Endometrium (tissue), 2 donors: Measurements from ENCODE around the gene HSD17B3.
"Not testable (repeated sequence)": the region's sequence is repeated elsewhere in the genome, so short reads cannot be mapped to it uniquely, and the experiment has no call there.

Experiments used
- FAIRE-seq: peaks from 2 replicates; lab custom pipeline; 2012; peaks lifted over from hg19 to GRCh38; lab: Jason Lieb, UNC
- donor health status: control.
- donor health status: control.

The HSD17B3 gene

DNA sequence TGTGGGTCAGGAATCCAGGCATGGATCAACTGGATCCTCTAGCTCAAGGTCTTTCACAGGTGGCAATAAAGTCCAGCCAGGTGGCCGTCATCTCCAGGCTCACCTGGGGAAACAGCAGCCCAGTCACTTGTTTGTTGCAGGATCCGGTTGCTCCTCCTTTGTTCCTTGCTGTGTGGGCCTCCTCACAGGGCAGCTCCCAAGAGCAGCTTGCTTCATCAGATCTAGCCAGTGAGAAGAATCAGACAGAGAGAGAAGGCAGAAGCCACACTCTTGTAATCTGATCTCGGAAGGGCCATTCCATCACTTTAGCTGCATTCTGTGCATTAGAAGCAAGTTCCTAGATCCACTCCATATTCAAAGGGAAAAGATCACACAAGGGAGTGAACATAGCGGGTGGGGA, 3.2 kb upstream of the HSD17B3 start:
- no peak for FAIRE-seq

GRCh38 chr9:96304230-96304629, 2.3 kb upstream of the HSD17B3 start:
- FAIRE-seq: no peak

DNA sequence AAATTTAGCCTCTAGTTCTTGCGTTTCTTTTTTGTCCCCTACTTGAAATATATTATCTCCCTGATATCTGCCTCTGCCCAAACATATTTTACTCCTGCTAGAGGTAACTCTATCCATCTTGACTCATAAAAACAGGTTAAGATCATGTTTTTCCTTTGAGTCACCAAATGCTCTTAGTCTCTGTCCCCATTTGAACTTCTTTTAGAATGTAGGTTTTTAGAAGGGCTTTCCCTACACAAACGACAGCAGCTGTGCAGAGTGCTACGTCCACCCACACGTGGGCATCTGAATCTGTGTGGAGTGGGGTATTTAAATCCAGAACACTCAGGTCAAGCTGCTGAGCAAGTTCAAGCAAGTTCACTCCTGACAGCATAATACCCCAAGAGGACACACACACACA, 2.2 kb downstream of the HSD17B3 start:
- FAIRE-seq: no peak

DNA sequence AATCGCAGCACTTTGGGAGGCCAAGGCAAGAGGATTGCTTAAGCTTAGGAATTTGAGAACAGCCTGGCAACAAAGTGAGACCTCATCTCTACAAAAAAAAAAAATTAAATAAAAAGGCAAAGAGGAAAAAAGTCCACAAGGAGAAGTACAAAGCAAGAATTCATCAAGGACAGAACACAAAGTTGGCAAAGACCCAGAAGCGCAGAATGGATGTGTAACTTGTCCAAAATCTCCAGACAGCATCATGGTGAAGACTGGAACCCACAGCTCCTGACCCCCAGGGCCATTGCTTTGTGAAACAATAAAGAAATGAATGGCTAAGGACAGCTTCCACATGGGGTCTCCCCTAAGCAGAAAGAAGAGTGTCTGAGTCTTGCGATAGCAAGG, 7.8 kb downstream of the HSD17B3 start:
- no peak for FAIRE-seq

DNA sequence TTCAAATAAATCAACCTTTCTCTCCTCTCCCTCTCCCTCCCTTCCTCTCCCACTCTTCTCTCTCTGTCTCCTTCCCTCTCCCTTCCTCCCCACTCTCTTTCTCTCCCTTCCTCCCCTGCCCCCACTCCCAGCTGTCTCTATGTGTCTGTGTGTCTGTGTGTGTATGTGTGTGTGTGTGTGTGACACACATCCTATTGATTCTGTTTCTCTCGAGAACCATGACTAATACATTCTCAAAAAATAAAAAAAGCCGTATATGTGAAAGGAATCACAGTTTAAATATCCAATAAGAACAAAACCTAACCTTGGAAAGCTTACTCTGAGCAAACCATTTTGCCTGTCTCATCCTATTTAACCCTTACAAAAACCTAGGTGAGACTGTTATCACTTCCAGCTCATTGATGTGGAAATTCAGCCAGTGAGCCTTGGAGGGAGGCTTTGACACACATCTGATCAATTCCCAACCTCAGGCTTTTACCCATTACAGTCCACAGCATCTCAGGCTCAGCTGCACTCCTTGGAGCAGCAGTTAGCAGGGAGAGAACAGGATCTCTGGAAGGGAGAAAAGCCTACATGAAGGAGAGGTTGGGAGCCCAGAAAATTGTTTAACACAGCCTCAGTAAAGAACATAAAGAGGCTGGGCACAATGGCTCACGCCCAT, 8.3 kb downstream of the HSD17B3 start:
- no peak for FAIRE-seq

- FAIRE-seq: no peak
Observed at GRCh38 chr9:96289392-96289791, 12.6 kb downstream of the HSD17B3 start.

GRCh38 chr9:96281641-96282040, 20.3 kb downstream of the HSD17B3 start:
- no peak for FAIRE-seq

DNA sequence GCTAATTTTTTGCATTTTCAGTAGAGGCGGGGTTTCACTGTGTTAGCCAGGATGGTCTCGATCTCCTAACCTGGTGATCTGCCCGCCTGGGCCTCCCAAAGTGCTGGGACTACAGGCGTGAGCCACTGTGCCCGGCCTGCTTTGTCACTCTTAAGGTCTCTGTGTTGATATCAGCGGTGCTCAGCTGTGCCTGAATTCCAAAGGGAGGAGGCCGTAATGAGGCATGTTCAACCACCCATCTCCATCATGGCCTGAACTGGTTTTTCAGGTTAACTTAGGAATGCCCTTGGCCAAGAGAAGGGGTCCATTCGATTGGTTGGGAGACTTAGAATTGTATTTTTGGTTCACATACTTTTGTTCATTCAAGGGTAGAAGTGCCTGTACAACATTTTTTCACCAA, 22.0 kb downstream of the HSD17B3 start:
- FAIRE-seq: no peak

GRCh38 chr9:96274939-96275338, 27.0 kb downstream of the HSD17B3 start:
- no peak for FAIRE-seq

GRCh38 chr9:96270236-96270744, 31.7 kb downstream of the HSD17B3 start:
- peak; percentile 94 for FAIRE-seq

GRCh38 chr9:96258967-96259366, 43.0 kb downstream of the HSD17B3 start:
- no peak for FAIRE-seq

DNA sequence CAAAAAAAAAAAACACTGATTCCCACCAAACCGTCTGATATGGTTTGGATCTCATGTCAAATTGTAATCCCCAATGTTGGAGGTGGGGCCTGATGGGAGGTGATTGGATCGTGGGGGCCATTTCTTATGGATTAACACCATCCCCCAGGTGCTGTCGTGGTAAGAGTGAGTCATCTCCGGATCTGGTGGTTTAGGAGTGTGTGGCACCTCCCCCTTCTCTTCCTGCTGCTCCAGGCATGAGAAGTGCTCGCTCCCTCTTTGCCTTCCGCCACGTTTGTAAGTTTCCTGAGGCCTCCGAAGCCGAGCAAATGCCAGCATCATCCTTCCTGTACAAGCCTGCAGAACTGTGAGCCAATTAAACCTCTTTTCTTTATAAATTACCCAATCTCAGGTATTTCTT, 45.2 kb downstream of the HSD17B3 start:
- FAIRE-seq: no peak

DNA sequence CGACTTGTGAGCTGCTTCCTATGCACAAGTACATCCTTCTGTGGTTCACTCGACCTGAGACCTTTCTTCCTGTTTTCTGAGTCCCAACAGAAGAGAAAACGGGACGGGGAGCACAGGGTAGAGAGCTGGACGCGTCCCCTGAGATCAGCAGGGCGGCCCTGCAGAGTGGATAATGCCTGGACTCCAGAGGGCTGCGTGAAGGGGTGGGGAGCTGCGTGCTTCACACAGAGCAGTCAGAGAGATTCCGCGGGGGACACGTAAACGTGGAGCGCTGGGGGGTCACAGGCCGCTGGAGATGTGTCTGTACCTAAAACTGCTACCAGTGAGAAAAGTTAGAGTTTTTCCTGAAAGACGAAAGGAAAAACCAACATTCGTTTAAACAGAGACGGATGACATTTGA, 46.3 kb downstream of the HSD17B3 start:
- FAIRE-seq: no peak

DNA sequence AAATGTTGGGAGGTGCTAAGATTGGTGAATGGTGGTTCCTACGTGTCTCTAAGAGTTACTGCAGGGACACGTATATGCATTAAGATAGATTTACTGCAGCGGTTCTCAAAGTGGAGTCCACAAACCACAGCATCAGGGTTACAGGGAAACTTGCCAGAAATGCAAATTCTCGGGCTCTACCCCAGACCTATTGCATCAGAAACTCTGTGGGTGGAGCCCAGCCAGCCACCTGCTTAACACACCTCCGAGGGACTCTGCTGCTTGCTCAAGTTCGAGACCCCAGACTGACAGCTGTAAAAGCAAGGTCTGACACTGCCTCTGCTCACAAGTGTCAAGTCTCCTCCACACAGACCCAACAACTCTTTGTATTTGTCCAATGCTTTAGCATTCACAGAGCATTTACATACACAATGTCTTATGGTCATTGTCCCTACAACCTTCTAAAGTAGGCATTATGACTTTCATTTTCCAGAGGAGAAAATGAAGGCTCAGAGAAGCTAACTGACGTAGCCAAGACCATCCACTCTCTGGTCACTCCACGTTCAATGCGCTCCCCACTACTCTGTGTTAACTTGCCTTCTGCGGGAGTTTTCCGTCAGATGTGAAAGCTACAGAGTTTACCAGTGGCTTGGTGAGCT, 48.8 kb downstream of the HSD17B3 start:
- no peak for FAIRE-seq

DNA sequence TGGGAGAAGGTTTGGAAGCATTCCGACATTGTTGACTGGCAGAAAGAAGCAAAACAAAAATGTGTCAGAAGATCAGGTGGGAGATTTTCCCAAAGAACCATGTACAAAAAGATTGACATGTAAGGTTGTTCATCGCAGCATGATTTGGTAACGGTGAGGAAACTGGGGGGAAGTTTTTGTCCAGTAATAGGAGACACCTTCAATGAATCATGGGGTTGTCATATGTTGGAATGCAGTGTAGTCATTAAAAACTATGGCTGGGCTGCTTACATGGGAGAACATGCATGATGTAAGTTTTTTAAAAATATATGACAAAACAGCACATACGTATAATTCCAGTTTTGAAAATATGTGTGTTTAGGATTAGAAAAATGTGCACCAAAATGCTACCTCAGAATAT, 50.5 kb downstream of the HSD17B3 start:
- FAIRE-seq: no peak

DNA sequence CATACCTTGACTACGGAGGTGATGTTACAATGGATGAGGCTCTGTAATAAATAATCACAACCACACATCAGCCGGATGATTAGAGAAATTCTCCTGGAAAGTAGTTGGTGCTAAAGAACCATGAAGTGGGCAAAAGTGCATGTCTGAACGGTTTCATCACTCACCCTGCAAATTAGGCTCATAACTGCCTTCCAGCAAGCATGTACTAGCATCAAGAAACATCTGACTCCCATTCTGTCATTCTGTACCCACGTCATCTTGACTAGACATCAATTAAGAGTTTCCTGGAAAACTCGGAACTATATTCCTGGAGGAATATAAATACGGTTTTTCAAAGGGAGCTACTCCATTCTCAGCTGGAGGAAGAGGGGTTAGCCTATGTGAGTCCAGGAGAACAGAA, 52.2 kb downstream of the HSD17B3 start:
- FAIRE-seq: no peak

DNA sequence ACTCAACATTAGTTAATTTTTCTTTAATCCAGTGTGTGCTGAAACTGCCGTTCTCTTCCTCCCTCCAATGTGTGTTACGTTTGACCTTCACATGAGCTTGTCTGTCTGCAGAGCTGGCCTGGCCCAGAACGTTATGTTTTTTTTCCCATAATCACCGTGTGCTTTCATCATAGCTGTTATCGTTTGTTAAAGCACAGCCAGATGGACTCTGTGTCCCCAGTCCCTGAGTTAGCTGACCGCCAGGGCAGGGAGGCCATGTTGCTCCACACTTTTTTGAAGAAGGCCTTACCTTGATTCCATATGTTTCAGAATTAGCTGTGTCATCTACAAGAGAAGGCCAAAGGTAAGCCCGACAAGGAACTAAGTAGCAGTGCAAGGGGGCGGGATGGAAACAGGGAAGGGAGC, 55.7 kb downstream of the HSD17B3 start:
- no peak for FAIRE-seq

GRCh38 chr9:96245399-96245798, 56.6 kb downstream of the HSD17B3 start:
- FAIRE-seq: no peak

DNA sequence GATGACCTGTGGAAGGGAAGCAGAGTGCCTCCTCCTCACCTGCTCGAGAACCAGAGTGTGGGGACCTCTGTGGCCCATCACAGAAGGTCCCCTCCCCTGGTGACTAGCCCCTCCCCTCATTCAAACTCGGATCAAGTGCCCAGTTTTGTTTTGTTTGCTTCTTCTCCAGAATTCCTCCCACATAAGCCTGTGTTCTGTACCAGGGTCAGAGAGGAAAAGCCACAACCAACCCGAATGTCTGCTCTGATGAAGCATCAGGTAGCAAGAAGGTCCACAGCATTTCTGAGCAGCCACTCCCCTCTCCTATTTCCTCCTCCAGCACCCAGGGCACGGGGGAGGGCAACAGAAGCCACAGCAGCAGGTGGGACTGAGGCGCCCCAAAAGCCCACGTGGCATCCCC, 58.2 kb downstream of the HSD17B3 start:
- no peak for FAIRE-seq

DNA sequence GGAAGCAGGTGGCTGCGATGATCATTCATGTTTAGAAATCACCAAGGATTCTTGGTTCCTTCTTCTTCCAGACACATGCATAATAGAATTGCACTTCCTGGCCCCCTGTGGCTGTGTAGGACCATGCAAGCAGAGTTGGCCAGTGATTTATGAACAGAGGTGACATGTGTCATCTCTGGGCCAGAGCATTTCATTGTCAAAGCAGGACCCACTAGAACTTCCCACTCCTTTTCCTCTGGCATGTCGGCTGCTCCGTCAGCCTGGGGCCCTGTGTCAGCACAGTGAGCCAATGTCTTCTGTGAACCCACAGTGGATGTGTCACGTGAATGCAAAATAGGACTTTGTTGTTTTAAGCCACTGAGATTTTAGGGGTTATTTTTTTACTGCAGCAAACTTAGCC, 59.2 kb downstream of the HSD17B3 start:
- FAIRE-seq: no peak

- no peak for FAIRE-seq
Observed at GRCh38 chr9:96241391-96241809, 60.6 kb downstream of the HSD17B3 start.

GRCh38 chr9:96236854-96237550, 65.0 kb downstream of the HSD17B3 start:
- no peak for FAIRE-seq

GRCh38 chr9:96236337-96236736, 65.6 kb downstream of the HSD17B3 start:
- not testable (repeated sequence) for FAIRE-seq
